ENCODE data around the gene ALKBH6.

Gene ALKBH6

GRCh38 chr19:35973487-35973886 lies 40.5 kb downstream of the ALKBH6 start:
- Mint-ChIP-seq H3K27me3 (ENCODE audit: low read depth) (peaks cover 5% of the 10 kb centered on the region), H3K9me3 (no peaks in the 10 kb centered on the region), H3K4me3 (no peak overlapping the region), H3K36me3 (ENCODE audit: low read depth) (no peaks in the 10 kb centered on the region), H3K27ac (no peak overlapping the region), H3K4me1 (ENCODE audit: low read depth) (peaks cover 7% of the 10 kb centered on the region)

GRCh38 chr19:35966771-35967170 lies 47.2 kb downstream of the ALKBH6 start:
- Mint-ChIP-seq H3K27ac (no peak overlapping the region), H3K9me3 (no peaks in the 10 kb centered on the region)

GRCh38 chr19:35963514-35963913 lies 50.5 kb downstream of the ALKBH6 start:
- peaks cover 11% of the 10 kb centered on the region for H3K4me1 Mint-ChIP-seq (ENCODE audit: low read depth)
- peaks cover 12% of the 10 kb centered on the region for H3K27me3 Mint-ChIP-seq (ENCODE audit: low read depth)
- H3K36me3 Mint-ChIP-seq (ENCODE audit: low read depth) = no peaks in the 10 kb centered on the region
- no peaks in the 10 kb centered on the region for H3K9me3 Mint-ChIP-seq
- H3K27ac Mint-ChIP-seq = no peak overlapping the region
- no peak overlapping the region for H3K4me3 Mint-ChIP-seq

More at GRCh38 chr19:35966771-35967170, 47.2 kb downstream of the ALKBH6 start:
- Mint-ChIP-seq H3K4me3 (no peak overlapping the region), H3K27me3 (ENCODE audit: low read depth) (peaks cover 2% of the 10 kb centered on the region), H3K36me3 (ENCODE audit: low read depth) (no peaks in the 10 kb centered on the region), H3K4me1 (ENCODE audit: low read depth) (peaks cover 10% of the 10 kb centered on the region)

- peaks cover 3% of the 10 kb centered on the region for H3K36me3 Mint-ChIP-seq (ENCODE audit: low read depth)
- peaks cover 5% of the 10 kb centered on the region for H3K9me3 Mint-ChIP-seq
- no peak overlapping the region for H3K27ac Mint-ChIP-seq
- peaks cover 13% of the 10 kb centered on the region for H3K4me1 Mint-ChIP-seq (ENCODE audit: low read depth)
- peaks cover 17% of the 10 kb centered on the region for H3K27me3 Mint-ChIP-seq (ENCODE audit: low read depth)
- peak overlapping the region; percentile 35 for H3K4me3 Mint-ChIP-seq
Observed at GRCh38 chr19:35960432-35960972, 53.5 kb downstream of the ALKBH6 start.

DNA sequence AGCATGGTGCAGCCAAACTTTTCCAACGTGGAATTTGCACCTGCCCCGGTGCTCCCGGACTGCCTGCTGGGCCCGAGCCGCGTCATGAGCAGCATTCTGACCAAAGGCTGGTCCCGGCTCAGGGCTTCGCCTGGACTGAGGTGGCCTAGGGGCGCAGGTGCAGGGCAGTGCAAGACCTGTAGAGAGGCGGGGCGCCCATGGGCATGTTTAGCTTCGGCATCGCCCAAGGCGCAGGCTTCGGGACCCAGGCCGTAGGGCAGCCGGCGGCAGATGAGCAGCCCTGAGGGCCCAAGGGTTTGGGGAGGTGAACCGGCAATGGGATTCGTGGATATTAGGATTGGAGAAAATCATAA lies 54.1 kb downstream of the ALKBH6 start:
- Mint-ChIP-seq H3K4me1 (ENCODE audit: low read depth) (peaks cover 16% of the 10 kb centered on the region), H3K36me3 (ENCODE audit: low read depth) (peaks cover 3% of the 10 kb centered on the region), H3K9me3 (peaks cover 5% of the 10 kb centered on the region), H3K27ac (no peak overlapping the region), H3K27me3 (ENCODE audit: low read depth) (peaks cover 17% of the 10 kb centered on the region), H3K4me3 (no peak overlapping the region)

All from T-helper 1 cell treated with Interleukin-12 subunit alpha and Interleukin-12 subunit beta and Interleukin-4 antibody, amounts not matched to agents 30 μg/mL and 1 μg/mL, for 36 hours (primary cell).